Measurements from ENCODE around the gene RIC1. TPM values are rescaled to one million over a fixed set of nuclear protein-coding genes. Genes with fewer than 3 reads are reported as not detected.

RIC1 gene
- total and polyA plus RNA-seq, 2 of the 8 experiments (the other 6 are each of a cell fraction or from before 2014, with no cell fraction given), result 10.7 to 24.5 TPM

DNA sequence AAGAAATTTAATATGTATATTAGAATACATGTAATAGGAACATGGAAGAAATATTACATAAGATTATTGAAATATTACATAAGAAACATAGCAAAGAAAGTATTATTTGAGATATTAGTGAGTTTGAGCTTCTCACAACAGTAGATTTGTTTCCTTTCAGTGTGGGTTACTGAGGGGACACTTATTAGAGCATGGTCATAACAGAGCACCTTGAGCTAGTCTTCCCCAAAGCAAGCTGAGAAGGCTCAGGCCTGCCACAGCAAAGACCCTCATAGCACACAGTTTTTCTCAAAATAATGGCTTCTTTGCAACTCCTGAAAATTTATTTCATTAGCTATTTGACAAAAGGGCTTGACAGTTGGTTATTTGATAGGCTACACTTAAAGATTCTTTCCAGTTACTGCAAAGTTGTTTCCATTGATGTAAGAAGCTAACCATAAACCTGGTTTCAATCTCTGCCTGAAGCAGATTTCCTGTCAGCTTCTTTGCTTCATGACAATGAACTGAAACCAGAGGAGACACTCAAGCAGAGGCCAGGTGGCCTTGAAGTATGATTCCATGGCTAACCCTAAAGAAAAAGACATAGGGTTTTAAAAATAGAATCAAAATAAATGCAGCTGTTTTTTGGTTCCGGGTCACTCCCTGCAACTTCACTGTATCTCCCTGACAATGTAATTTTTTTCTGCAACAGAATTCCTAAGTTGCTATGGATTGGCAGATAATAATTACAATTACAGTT lies 135.4 kb downstream of the RIC1 start:
- no peaks in the 10 kb centered on the region for H3K79me1 ChIP-seq (ENCODE audit: low read depth, low read length)
- no peak overlapping the region for H3K4me2 ChIP-seq (ENCODE audit: insufficient read depth in 1 of 2, low read depth in 2 of 2, low read length in 2 of 2)
- H4K8ac ChIP-seq (ENCODE audit: extremely low read depth, insufficient read depth, low read length), result no peak overlapping the region
- no peak overlapping the region for H3K18ac ChIP-seq (ENCODE audit: extremely low read depth, low read length)
- no peak overlapping the region for H3K27ac ChIP-seq (ENCODE audit: low read depth, low read length)
- no peak overlapping the region for H2AK5ac ChIP-seq (ENCODE audit: low read depth, low read length)
- H2BK20ac ChIP-seq (ENCODE audit: low read length), result no peak overlapping the region
- no peaks in the 10 kb centered on the region for H3K79me2 ChIP-seq (ENCODE audit: control insufficient read depth in 1 of 2, insufficient read depth in 2 of 2, low read length in 2 of 2)
- WGBS, 2 experiments (ENCODE audit: extremely low coverage in 1 of 2, insufficient coverage in 1 of 2, insufficient read length in 1 of 2, insufficient replicate concordance in 2 of 2, low coverage in 1 of 2, low lambda C conversion rate in 2 of 2, missing lambda C conversion rate in 1 of 2), result 100% methylated on average over 1 of the region's 1 CpG; no CpG with 5 or more reads in 1 of the 2 experiments
- no peak overlapping the region for H3K23ac ChIP-seq (ENCODE audit: insufficient read length)
- POLR2A ChIA-PET (ENCODE audit: partially characterized antibody), result no interaction called here
- no peak overlapping the region for H3K14ac ChIP-seq (ENCODE audit: insufficient read length)
- no peak overlapping the region for H2BK12ac ChIP-seq (ENCODE audit: low read depth, low read length)
- CTCF ChIA-PET (ENCODE audit: partially characterized antibody), result interaction anchor here (2.0 kb wide), 1 partner anchor 9 kb away, joined by 15 read pairs; no protein-coding TSS in a partner anchor
- no peak overlapping the region for H3K4ac ChIP-seq (replicated peaks; ENCODE audit: insufficient read length, low read depth, low read length)
- no peaks in the 10 kb centered on the region for H3K4me1 ChIP-seq (replicated peaks in 1 of 4; ENCODE audit: control insufficient read depth in 3 of 4, insufficient read depth in 4 of 4, low read length in 3 of 4)
- no peak overlapping the region for H3K56ac ChIP-seq (replicated peaks; ENCODE audit: insufficient read length, low read depth, low read length)
- H3K27me3 ChIP-seq (replicated peaks in 1 of 4; ENCODE audit: control insufficient read depth in 3 of 4, extremely low read depth in 1 of 4, insufficient read depth in 3 of 4, low read length in 3 of 4), result no peaks in the 10 kb centered on the region
- no peaks in the 10 kb centered on the region for H3K9me3 ChIP-seq (ENCODE audit: insufficient read depth in 2 of 2, low read depth in 1 of 2, low read length in 1 of 2)
- no peaks in the 10 kb centered on the region for H4K20me1 ChIP-seq (replicated peaks in 1 of 2; ENCODE audit: control insufficient read depth in 1 of 2, insufficient read depth in 2 of 2, low read length in 2 of 2)
- no peak overlapping the region for H4K5ac ChIP-seq (ENCODE audit: insufficient read length, low read depth, low read length)
- no peak overlapping the region for H3K4me3 ChIP-seq (ENCODE audit: extremely low read depth in 1 of 4, insufficient read depth in 2 of 4, low read depth in 3 of 4, low read length in 4 of 4)
- no peak overlapping the region for H3K9ac ChIP-seq (replicated peaks in 1 of 4; ENCODE audit: extremely low read depth in 1 of 4, low read depth in 3 of 4, low read length in 3 of 4)
- peaks cover 0 to 37% (median 14%) of the 10 kb centered on the region in 4 experiments; a peak in 5 of 8 replicates for H3K36me3 ChIP-seq (ENCODE audit: control insufficient read depth in 2 of 4, insufficient read depth in 4 of 4, low read length in 3 of 4)
- no peaks in the 10 kb centered on the region for H3K23me2 ChIP-seq (ENCODE audit: low read depth, low read length)
- no peak overlapping the region for H2BK5ac ChIP-seq (ENCODE audit: low read depth, low read length)
- no peak for DNase-seq (ENCODE audit: low read depth in 1 of 2, low spot score in 2 of 2)
- H4K91ac ChIP-seq (replicated peaks; ENCODE audit: insufficient read length, low read length), result no peak overlapping the region
- no peak overlapping the region for H2BK15ac ChIP-seq (ENCODE audit: low read length)
- TF ChIP-seq CBX5 (IDR thresholded peaks at IDR 0.05; ENCODE audit: low read depth, low read length), result no peak
- no peak for TF ChIP-seq KDM1A (IDR thresholded peaks at IDR 0.05; ENCODE audit: borderline replicate concordance, low read length)
- H2AFZ ChIP-seq (ENCODE audit: low read length), result no peak overlapping the region
- no peak for FAIRE-seq
- H2BK120ac ChIP-seq (replicated peaks; ENCODE audit: low read depth, low read length), result no peak overlapping the region
